NCI-H748 (cell line): Measurements from ENCODE around the gene ZNF253.
"Not testable (repeated sequence)": the region's sequence is repeated elsewhere in the genome, so short reads cannot be mapped to it uniquely, and the experiment has no call there.

Source experiments
- DNase-seq: peaks from one replicate; lab custom pipeline; 2025; ENCODE audit not compliant: unreplicated experiment; lab: John Stamatoyannopoulos, UW

ZNF253 gene

DNA sequence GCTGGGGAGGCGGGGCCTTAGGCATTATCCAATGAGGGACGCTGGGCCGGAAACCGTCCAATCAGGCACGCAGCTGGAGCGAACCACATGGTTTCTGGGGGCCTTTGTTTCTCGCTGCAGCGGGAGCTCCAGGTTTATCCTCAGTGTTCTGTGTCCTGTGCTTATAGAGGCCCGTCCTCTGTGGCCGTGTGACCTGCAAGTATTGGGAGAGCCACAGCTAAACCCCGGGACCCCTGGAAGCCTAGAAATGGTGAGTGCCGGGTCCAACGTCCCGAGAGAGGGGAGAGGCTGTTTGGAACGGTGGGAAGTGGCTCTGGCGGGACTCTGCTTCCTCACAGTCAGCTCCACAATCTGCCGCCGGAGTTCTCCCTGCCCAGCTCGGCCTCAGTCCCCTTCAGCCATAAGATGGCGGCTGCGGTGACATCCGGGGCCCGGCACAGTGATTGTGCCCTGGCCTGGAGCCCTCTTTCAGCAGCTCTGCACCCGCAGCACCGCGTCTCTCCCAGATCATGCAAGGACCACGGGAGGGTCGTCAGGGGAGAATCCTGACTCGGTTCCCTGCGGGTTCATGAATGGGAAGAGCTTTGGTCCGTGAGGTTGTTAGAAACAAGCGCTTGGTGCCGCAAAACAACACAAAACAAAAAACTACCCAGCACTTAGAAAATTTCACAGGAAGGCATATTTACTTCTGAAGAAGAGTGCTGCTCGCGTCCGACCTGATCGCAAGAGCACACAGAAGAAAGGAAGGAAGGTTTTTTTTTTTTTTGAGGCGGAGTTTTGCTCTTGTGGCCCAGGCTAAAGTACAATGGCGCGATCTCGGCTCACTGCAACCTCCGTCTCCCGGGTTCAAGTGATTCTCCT, at the start of gene ZNF253:
ZNF253 (plus strand) TSS at position 133 of the 861 bp plus-strand sequence; CDS start at position 248, 115 bp downstream.
- DNase-seq, result peak; percentile 98

DNA sequence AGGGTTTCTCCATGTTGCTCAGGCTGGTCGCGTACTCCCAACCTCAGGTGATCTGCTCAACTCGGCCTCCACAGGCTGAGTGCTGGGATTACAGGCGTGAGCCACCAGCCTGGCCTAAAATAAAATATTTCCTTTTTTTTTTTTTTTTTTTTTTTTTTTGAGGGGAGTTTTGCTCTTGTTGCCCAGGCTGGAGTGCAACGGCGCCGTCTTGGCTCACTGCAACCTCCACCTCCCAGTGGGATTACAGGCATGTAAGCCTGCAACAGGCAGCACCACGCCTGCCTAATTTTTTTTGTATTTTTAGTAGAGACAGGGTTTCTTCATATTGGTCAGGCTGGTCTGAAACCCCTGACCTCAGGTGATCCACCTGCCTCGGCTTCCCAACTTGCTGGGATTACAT, 49.0 kb upstream of the ZNF253 start:
- no peak for DNase-seq

- no peak for DNase-seq
Observed at GRCh38 chr19:19817357-19817756, 48.3 kb upstream of the ZNF253 start.

- no peak for DNase-seq
Observed at GRCh38 chr19:19820774-19821320, 44.8 kb upstream of the ZNF253 start.

DNA sequence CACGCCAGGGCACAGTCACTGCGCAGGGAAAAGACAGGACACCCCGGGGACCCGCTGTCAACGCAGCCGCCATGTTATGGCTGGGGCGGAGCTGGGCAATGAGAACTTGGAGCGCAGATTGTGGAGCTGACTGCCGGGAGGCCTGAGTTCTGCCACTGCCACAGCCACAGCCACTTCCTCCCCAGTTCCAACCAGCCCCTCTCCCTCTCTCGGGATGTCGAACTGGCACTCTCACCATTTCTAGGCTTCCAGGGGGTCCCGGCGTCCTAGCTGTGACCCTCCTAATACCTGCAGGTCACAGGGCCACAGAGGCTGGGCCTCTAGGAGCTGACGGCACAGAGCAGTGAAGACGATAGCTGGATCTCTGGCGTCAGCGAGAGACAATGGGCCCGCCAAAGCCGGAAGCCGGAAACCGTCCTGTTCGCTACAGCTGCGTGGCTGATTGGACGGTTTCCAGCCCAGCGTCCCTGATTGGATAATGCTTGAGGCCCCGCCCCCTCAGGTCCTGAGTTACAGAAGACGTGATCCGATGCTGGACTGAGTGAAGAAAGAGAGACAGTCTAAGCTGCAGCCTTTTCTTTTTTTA, 44.2 kb upstream of the ZNF253 start, which contains the start of gene ZNF506:
ZNF506 (minus strand) TSS at position 385 of the 586 bp plus-strand sequence; CDS start at position 238, 147 bp downstream.
- DNase-seq, result peak; percentile 99

- DNase-seq, result peak; percentile 39
Observed at GRCh38 chr19:19821976-19822375, 43.7 kb upstream of the ZNF253 start.

- DNase-seq, result no peak
Observed at GRCh38 chr19:19823916-19824315, 41.8 kb upstream of the ZNF253 start.

DNA sequence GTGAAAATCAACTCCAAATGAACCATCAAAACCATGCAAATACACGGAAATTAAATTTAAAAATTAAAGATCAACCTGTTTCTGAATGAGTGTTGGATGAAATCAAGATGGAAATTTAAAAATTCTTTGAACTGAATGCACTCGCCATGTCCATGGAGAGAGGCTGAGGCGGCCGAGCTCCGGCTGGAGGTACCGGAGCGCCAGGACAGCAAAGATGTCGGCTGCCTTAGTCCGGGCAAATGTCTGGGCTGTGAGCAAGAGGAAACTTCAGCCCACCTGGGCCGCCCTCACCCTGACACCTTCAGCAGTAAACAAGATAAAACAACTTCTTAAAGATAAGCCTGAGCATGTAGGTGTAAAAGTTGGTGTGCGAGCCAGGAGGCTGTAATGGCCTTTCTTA, 38.8 kb upstream of the ZNF253 start:
- DNase-seq, result no peak

GRCh38 chr19:19835560-19836038, 30.1 kb upstream of the ZNF253 start:
- no peak for DNase-seq

GRCh38 chr19:19847781-19848180, 17.9 kb upstream of the ZNF253 start:
- no peak for DNase-seq

DNA sequence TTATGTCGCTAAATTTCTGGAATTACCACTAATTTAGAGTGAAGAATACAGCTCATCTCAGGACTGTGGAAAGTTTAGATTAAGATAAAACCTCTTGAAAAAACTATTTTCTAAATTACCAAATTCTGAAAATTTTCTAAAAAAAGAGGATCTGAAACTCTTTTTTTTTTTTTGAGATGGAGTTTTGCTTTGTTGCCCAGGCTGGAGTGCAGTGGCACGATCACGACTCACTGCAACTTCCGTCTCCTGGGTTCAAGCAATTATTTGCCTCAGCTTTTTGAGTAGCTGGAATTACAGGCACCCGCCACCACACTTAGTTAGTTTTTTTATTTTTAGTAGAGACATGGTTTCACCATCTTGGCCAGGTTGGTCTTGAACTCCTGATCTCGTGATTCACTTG, 16.6 kb upstream of the ZNF253 start:
- no peak for DNase-seq

DNA sequence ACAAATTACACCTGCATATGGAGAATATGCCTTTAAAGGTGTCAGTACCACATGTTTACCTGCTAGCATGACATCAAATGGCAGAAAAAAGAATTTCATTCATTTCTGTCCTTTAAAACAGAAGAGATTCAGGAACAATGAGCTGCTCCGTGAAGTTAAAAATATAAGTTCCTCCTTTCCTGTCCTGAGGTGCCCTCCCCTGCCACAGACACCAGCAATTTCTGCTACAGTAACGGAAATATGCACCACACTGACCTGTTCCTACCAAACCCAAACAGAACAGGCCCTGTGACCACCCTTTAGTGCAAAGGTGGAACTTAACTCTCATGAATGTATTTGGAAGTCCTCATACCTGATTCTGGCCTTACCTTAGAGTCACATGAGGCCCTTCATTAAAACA, 13.9 kb upstream of the ZNF253 start:
- not testable (repeated sequence) for DNase-seq

DNA sequence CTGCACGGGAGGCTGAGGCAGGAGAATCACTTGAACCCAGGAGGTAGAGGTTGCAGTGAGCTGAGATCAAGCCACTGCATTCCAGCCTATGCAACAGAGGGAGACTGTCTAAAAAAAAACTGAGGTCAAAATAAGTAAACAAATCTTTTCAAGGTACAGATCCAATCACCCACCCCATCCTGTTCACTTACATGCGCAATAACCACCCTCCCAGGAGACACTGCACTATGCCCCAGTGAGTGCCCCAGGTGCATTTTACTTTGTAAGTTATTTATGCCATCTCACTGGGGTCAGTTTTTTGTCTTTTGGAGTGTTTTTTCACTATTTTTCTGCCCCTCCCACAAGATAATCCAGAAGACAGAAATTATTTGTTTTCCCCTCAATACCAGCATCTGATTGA, 6.9 kb upstream of the ZNF253 start:
- DNase-seq, result no peak

DNA sequence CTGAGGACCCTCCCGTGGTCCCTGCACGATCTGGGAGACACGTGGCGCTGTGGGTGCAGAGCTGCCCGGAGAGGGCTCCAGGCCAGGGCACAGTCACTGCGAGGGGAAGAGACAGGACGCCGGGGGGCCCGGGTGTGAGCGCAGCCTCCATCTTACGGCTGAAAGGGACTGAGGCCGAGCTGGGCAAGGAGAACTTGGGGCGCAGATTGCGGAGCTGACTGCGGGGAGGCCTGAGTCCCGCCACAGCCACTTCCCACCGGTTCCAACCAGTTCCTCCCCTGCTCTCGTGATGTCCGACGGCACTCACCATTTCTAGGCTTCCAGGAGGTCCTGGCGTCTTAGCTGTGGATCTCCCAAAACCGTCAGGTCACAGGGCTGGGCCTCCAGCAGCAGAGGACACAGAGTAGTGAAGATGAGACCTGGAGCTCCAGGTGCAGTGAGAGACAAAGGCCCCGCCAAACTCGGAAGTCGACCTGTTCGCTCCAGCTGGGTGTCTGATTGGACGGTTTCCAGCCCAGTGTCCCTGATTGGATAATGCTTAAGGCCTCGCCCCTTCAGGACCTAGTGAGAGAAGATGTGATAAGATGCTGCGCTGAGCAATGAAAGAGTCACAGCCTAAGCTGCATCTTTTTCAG, 4.8 kb upstream of the ZNF253 start:
- DNase-seq, result no peak

DNA sequence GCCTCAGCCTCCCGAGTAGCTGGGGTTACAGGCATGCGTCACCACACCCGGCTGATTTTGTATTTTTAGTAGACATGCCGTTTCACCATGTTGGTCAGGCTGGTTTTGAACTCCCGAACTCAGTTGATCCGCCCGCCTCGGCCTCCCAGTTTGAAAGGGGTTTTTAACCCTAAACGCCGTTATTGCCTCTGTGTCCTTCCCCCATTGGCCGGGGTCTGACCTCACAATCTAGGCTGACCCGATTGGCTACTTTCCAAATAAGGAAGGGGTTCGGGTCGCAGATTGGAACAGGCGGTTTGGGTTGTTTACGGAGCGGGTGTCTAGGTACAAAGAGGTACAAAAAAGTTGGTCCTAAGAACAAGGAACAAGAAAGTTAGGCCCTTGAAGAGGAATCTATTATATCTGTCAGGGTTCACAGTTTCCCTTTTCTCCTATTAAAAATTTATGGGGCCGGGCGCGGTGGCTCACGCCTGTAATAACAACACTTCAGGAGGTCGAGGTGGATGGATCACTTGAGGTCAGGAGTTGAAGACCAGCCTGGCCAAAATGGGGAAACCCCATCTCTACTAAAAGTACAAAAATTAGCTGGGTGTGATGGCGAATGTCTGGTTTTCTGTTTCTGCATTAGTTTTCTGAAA, 1.0 kb downstream of the ZNF253 start:
- DNase-seq, result peak; percentile 35

GRCh38 chr19:19870086-19870485, 4.4 kb downstream of the ZNF253 start:
- not testable (repeated sequence) for DNase-seq

- no peak for DNase-seq
Observed at GRCh38 chr19:19871932-19872331, 6.2 kb downstream of the ZNF253 start.

DNA sequence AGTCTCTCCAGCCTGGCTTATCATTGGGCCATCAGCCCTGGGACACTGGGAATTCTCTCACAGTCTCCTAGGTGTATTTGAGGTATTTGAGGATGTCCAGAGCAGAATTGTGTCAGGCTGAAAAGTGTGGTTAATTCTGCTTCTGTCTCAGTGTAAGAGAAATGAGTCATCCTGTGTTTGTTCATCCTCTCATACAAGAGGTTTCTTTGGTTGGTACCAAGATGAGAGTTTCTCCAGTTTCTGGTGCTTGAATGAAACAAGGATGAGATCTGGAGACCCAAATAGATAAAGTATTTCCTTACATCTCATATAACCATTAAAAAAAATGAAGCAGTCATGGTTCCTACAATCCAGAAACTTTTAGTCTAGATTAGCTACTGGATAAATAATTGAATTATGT, 7.7 kb downstream of the ZNF253 start:
- DNase-seq, result no peak

DNA sequence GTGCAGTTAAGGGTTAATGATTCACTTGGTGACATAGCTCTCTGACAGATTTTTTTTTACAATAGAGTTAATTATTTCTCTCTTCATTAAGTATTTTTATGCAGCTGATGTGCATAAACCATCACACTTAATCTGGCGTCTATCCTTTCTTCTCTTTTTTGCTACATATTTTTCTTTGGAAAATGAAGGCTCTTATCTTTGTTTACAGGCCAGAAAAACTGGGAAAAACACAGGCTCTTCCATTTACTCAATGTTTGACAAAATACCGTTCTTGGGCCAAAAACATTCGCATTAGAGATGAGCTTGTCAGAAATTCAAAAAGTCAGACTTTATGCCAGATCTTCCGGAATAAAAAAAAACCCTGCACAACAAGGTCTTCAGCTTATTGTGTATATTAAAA, 12.0 kb downstream of the ZNF253 start:
- no peak for DNase-seq

GRCh38 chr19:19884583-19884982, 18.9 kb downstream of the ZNF253 start:
- no peak for DNase-seq
